Measurements from ENCODE around the gene RSU1.

DNA sequence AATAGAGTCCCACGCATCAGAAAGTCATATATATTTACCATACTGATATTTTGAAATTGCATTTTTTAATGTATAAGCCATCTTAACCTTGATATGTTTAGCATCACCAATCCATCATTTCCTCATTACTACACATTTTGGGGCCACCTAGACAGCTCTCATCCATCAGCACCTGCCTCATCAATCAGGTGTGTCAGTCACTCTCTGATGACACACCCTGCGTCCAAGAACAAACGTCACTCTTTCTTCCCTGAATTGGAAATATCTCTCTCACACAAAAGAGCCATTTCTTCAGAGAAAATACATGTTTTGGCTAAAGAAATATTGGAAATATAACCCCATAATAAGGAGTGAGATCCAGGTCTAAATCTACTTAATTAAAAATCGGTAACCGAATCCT is 38.9 kb upstream of the RSU1 start:
- TF ChIP-seq, protein P1, sequence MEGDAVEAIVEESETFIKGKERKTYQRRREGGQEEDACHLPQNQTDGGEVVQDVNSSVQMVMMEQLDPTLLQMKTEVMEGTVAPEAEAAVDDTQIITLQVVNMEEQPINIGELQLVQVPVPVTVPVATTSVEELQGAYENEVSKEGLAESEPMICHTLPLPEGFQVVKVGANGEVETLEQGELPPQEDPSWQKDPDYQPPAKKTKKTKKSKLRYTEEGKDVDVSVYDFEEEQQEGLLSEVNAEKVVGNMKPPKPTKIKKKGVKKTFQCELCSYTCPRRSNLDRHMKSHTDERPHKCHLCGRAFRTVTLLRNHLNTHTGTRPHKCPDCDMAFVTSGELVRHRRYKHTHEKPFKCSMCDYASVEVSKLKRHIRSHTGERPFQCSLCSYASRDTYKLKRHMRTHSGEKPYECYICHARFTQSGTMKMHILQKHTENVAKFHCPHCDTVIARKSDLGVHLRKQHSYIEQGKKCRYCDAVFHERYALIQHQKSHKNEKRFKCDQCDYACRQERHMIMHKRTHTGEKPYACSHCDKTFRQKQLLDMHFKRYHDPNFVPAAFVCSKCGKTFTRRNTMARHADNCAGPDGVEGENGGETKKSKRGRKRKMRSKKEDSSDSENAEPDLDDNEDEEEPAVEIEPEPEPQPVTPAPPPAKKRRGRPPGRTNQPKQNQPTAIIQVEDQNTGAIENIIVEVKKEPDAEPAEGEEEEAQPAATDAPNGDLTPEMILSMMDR (IDR thresholded peaks at IDR 0.05; ENCODE audit: low read length), result no peak
- TF ChIP-seq EZH2 (IDR thresholded peaks at IDR 0.05; ENCODE audit: borderline replicate concordance, low read length), result no peak

Data from OCI-LY1 (cell line).